ENCODE data around the gene ANKRD24. TPM values are rescaled to one million over a fixed set of nuclear protein-coding genes. Genes with fewer than 3 reads are reported as not detected.
"Not testable (repeated sequence)": the region's sequence is repeated elsewhere in the genome, so short reads cannot be mapped to it uniquely, and the experiment has no call there.

ANKRD24 gene
- total RNA-seq, 4 donors from 2014 or later: 0.30 to 1.7 (median 0.61) TPM

DNA sequence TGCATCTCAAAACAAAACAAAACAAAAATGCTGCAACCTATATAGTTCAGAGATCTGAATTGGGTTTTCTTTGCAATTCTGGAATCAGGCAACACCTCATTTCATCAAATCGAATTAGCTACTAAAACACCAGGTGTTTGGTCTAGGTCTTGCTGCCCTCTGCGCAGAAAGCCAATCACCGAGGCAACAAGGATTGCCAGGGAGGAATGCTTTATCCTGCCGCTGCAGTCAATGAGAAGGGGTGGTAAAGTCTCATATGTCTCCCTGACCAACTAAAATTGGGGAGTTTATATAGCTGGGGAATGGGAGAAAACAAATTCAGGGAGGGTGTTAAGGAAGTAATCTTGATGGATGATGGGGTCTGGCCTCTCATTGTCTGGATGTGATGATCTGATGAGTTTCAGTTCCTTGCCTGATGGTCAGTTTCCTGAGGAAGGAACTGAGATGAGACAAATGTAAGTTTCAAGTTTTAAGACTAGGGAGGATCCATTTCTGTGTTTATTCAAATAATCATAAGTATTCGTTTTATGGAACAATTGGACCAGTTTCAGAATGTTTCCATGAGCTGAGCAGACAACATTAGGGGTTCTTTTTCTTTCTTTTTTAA, 59.4 kb downstream of the ANKRD24 start:
- TF ChIP-seq POLR2A (IDR thresholded peaks at IDR 0.05) (no peak), EP300 (IDR thresholded peaks at IDR 0.05) (peak in 1 of 2 donors; percentile 11)
- TF ChIP-seq, protein P1, sequence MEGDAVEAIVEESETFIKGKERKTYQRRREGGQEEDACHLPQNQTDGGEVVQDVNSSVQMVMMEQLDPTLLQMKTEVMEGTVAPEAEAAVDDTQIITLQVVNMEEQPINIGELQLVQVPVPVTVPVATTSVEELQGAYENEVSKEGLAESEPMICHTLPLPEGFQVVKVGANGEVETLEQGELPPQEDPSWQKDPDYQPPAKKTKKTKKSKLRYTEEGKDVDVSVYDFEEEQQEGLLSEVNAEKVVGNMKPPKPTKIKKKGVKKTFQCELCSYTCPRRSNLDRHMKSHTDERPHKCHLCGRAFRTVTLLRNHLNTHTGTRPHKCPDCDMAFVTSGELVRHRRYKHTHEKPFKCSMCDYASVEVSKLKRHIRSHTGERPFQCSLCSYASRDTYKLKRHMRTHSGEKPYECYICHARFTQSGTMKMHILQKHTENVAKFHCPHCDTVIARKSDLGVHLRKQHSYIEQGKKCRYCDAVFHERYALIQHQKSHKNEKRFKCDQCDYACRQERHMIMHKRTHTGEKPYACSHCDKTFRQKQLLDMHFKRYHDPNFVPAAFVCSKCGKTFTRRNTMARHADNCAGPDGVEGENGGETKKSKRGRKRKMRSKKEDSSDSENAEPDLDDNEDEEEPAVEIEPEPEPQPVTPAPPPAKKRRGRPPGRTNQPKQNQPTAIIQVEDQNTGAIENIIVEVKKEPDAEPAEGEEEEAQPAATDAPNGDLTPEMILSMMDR (IDR thresholded peaks at IDR 0.05): no peak
- H3K9me3 ChIP-seq: peaks cover 0 to 11% (median 0%) of the 10 kb centered on the region in 4 donors
- H3K27ac ChIP-seq: no peak overlapping the region
- peaks cover 0 to 9% (median 2%) of the 10 kb centered on the region in 4 donors for H3K4me1 ChIP-seq
- no peak for DNase-seq (ENCODE audit: low spot score in 2 of 2)
- no peaks in the 10 kb centered on the region for H3K36me3 ChIP-seq
- 75% methylated on average over 5 of the region's 5 CpGs for WGBS, 2 donors
- peaks cover 0 to 5% of the 10 kb centered on the region in 2 donors for H3K27me3 ChIP-seq
- no peak overlapping the region for H3K4me3 ChIP-seq

DNA sequence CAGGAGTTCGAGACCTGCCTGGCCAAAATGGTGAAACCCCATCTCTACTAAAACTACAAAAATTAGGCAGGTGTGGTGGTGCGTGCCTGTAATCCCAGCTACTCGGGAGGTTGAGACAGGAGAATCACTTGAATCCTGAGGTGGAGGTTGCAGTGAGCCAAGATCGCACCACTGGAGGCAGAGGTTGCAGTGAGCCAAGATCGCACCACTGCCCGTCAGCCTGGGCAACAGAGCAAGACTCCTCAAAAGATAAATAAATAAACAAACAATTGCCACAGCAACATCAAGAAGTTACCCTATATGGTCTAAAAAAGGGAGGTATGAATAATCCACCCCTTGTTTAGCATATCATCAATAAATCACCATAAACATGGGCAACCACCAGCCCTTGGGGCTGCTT, 63.4 kb downstream of the ANKRD24 start:
- WGBS, 2 donors: 98 to 99% methylated on average over 6 of the region's 6 CpGs
- not testable (repeated sequence) for H3K4me3 ChIP-seq; H3K27me3 ChIP-seq; H3K27ac ChIP-seq; DNase-seq (ENCODE audit: low spot score in 2 of 2)
- H3K36me3 ChIP-seq: peaks cover 0 to 24% (median 23%) of the 10 kb centered on the region in 3 donors
- H3K9me3 ChIP-seq: peaks cover 0 to 11% (median 0%) of the 10 kb centered on the region in 4 donors
- H3K4me1 ChIP-seq: peaks cover 0 to 19% (median 9%) of the 10 kb centered on the region in 4 donors

DNA sequence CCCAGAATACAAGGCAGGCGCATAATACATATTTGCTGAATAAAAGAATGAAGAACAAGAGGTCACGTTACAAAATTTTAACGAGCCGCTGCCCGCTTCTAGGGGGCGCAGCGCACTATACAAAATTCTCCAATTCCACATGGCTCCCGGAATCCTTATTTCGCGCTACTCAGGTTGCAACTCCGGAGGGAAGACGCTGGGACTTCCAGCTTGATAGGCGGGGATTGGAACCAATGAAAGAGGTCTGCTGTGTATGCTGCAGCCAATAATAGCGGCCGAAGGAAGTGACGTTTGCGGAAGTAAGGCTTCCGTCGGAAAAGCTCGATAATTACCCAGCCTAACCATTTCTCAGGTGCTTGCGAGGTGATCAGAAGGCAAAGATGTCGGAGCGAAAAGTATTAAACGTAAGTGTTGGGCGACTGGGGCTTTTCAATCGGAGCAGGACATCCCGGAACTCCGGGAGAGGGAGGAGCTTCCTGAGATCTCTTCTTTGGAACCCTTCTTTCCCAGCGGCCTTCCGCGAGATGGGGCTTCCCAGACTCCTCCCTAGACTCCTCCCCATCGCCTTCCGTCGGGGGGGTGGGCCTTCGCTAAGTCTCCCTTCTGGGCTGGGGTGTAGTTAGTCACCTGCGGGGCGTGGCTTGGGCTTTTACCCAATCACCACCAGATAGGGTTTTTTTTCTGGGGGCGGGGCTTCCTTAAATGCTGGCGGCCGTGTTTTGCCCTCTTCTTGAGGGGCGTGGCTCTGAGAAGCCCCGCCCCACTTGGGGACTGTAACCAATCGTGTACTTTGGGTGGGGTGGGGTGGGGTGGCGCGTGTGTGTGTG, 64.5 kb downstream of the ANKRD24 start, which contains the start of gene YJU2:
TSS of gene YJU2 (plus strand) at position 314 of the 827 bp plus-strand sequence. CDS start at position 381, 67 bp downstream.
- DNase-seq (ENCODE audit: low spot score in 2 of 2): peak; percentile 99 to 100
- TF ChIP-seq EP300 (IDR thresholded peaks at IDR 0.05) (peak; percentile 79 to 91), POLR2A (IDR thresholded peaks at IDR 0.05) (peak; percentile 4 to 46)
- TF ChIP-seq, protein P1 (IDR thresholded peaks at IDR 0.05): peak in 4 of 5 experiments; percentile 37 to 71 (median 44)
- peaks cover 0 to 19% (median 9%) of the 10 kb centered on the region in 4 donors for H3K4me1 ChIP-seq
- peaks cover 0 to 35% (median 33%) of the 10 kb centered on the region in 3 donors for H3K36me3 ChIP-seq
- H3K27me3 ChIP-seq: no peaks in the 10 kb centered on the region
- WGBS, 2 donors: 1% methylated on average over 41 to 42 of the region's 45 CpGs
- peak within 1 kb of the TSS; percentile 92 to 97 (median 96) for H3K27ac ChIP-seq
- H3K9me3 ChIP-seq: peaks cover 0 to 2% (median 0%) of the 10 kb centered on the region in 4 donors
- H3K4me3 ChIP-seq: peak within 1 kb of the TSS; percentile 38 to 76 (median 60)

DNA sequence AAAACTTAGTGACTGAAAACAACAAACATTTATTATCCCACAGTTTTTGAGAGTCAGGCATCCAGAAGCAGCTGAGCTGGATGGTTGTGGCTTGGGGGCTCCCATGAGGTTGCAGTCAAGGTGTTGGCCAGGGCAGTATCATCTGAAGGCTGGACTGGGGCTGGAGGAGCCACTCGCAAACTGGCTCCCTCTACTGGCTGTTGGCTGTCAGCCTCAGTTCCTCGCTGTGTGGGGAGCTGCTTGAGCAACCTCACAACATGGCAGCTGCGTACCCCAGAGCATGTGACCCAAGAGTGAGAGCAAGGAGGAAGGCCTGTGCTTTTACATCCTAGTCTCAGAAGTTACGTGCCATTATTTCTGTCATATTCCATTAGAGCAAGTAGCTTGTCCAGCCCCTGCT, 74.1 kb downstream of the ANKRD24 start:
- H3K9me3 ChIP-seq: peaks cover 0 to 7% (median 0%) of the 10 kb centered on the region in 4 donors
- H3K4me1 ChIP-seq: peaks cover 0 to 7% (median 0%) of the 10 kb centered on the region in 4 donors
- no peak overlapping the region for H3K4me3 ChIP-seq
- TF ChIP-seq, protein P1 (IDR thresholded peaks at IDR 0.05): no peak
- TF ChIP-seq EP300 (IDR thresholded peaks at IDR 0.05) (no peak), POLR2A (IDR thresholded peaks at IDR 0.05) (no peak)
- H3K36me3 ChIP-seq: peaks cover 2 to 100% (median 46%) of the 10 kb centered on the region in 3 donors
- H3K27me3 ChIP-seq: no peaks in the 10 kb centered on the region
- WGBS, 2 donors: 98% methylated on average over 4 of the region's 4 CpGs
- no peak overlapping the region for H3K27ac ChIP-seq
- no peak for DNase-seq (ENCODE audit: low spot score in 2 of 2)

DNA sequence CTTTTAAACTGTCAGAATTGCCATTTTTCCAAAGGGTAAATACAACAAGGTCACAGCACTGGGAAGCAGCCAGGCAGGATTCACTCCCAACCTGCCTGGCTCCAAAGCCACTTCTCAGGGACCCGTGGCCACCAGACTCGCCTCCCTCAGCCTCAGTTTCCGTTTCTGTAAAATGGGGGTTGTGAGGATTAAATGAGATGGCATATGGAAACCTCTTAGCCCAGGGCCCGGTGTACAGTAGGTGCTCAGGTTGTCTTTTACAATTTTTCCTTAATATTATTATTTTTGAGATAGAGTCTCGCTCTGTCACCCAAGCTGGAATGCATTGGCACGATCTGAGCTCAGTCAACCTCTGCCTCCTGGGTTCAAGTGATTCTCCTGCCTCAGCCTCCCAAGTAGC, 74.5 kb downstream of the ANKRD24 start:
- Histone ChIP-seq H3K27ac (no peak overlapping the region), H3K9me3 (peaks cover 0 to 7% (median 0%) of the 10 kb centered on the region in 4 donors), H3K27me3 (no peaks in the 10 kb centered on the region), H3K4me1 (peaks cover 0 to 7% (median 0%) of the 10 kb centered on the region in 4 donors), H3K36me3 (peaks cover 2 to 100% (median 42%) of the 10 kb centered on the region in 3 donors), H3K4me3 (no peak overlapping the region)
- no peak for TF ChIP-seq EP300 (IDR thresholded peaks at IDR 0.05)
- no peak for TF ChIP-seq POLR2A (IDR thresholded peaks at IDR 0.05)
- TF ChIP-seq, protein P1 (IDR thresholded peaks at IDR 0.05): no peak
- DNase-seq (ENCODE audit: low spot score in 2 of 2): no peak
- 82 to 89% methylated on average over 6 of the region's 6 CpGs for WGBS, 2 donors

Measured in tibial nerve (tissue), 4 donors.